ENCODE results near the gene LDLRAD4.
A peak's percentile ranks its signal among the peaks of the same experiment; 100 is the strongest.

The LDLRAD4 gene

GRCh38 chr18:13582178-13582670 lies 363.7 kb downstream of the LDLRAD4 start:
- no peak for TF ChIP-seq CTCF (conservative IDR thresholded peaks at IDR 0.05; ENCODE audit: low read depth, low read length)
- H3K4me3 ChIP-seq (ENCODE audit: low read length): no peak overlapping the region
- DNase-seq (ENCODE audit: low read depth): no peak

- no peak for DNase-seq (ENCODE audit: low read depth)
- no peak overlapping the region for H3K4me3 ChIP-seq (ENCODE audit: low read length)
- TF ChIP-seq CTCF (conservative IDR thresholded peaks at IDR 0.05; ENCODE audit: low read depth, low read length): no peak
These were observed 365.3 kb downstream of the LDLRAD4 start for GRCh38 chr18:13583576-13584550.

- peak; percentile 57 for DNase-seq (ENCODE audit: low read depth)
- no peak overlapping the region for H3K4me3 ChIP-seq (ENCODE audit: low read length)
- no peak for TF ChIP-seq CTCF (conservative IDR thresholded peaks at IDR 0.05; ENCODE audit: low read depth, low read length)
These were observed 366.3 kb downstream of the LDLRAD4 start for GRCh38 chr18:13584825-13585224.

GRCh38 chr18:13585379-13586153 lies 367.0 kb downstream of the LDLRAD4 start:
- no peak overlapping the region for H3K4me3 ChIP-seq (ENCODE audit: low read length)
- DNase-seq (ENCODE audit: low read depth): peak; percentile 26
- TF ChIP-seq CTCF (conservative IDR thresholded peaks at IDR 0.05; ENCODE audit: low read depth, low read length): no peak

GRCh38 chr18:13587001-13587400 lies 368.4 kb downstream of the LDLRAD4 start:
- no peak for TF ChIP-seq CTCF (conservative IDR thresholded peaks at IDR 0.05; ENCODE audit: low read depth, low read length)
- DNase-seq (ENCODE audit: low read depth): no peak
- H3K4me3 ChIP-seq (ENCODE audit: low read length): no peak overlapping the region

- H3K4me3 ChIP-seq (ENCODE audit: low read length): no peak overlapping the region
- no peak for TF ChIP-seq CTCF (conservative IDR thresholded peaks at IDR 0.05; ENCODE audit: low read depth, low read length)
- DNase-seq (ENCODE audit: low read depth): no peak
These were observed 368.9 kb downstream of the LDLRAD4 start for GRCh38 chr18:13587477-13587876.

Data from retinal pigment epithelial cell (primary cell).